ENCODE results near the gene HOXB7. TPM values are rescaled to one million over a fixed set of nuclear protein-coding genes. Genes with fewer than 3 reads are reported as not detected.

Gene HOXB7
- total RNA-seq, 4 donors from 2014 or later = 10.7 to 22.8 (median 19.0) TPM

GRCh38 chr17:48571024-48571818 is 39.6 kb downstream of the HOXB7 start:
- TF ChIP-seq POLR2A (IDR thresholded peaks at IDR 0.05) = no peak
- TF ChIP-seq CTCF (IDR thresholded peaks at IDR 0.05) = no peak
- H3K4me1 ChIP-seq = peaks cover 0 to 54% (median 4%) of the 10 kb centered on the region in 4 donors
- H3K27me3 ChIP-seq = no peaks in the 10 kb centered on the region
- peak overlapping the region in 2 of 4 donors; percentile 20 to 34 for H3K4me3 ChIP-seq
- no peaks in the 10 kb centered on the region for H3K9me3 ChIP-seq
- no peak for DNase-seq
- peaks cover 0 to 16% (median 0%) of the 10 kb centered on the region in 3 donors for H3K36me3 ChIP-seq
- H3K27ac ChIP-seq = peak overlapping the region; percentile 54 to 92 (median 67)

- DNase-seq = peak in 1 of 3 donors; percentile 43
- Histone ChIP-seq H3K4me1 (peaks cover 0 to 55% (median 2%) of the 10 kb centered on the region in 4 donors), H3K27me3 (no peaks in the 10 kb centered on the region), H3K27ac (peak overlapping the region; percentile 54 to 92 (median 67)), H3K36me3 (peaks cover 0 to 12% (median 0%) of the 10 kb centered on the region in 3 donors), H3K4me3 (peak overlapping the region in 2 of 4 donors; percentile 20 to 34), H3K9me3 (no peaks in the 10 kb centered on the region)
- no peak for TF ChIP-seq POLR2A (IDR thresholded peaks at IDR 0.05)
- TF ChIP-seq CTCF (IDR thresholded peaks at IDR 0.05) = no peak
Measured at GRCh38 chr17:48570325-48571023, 40.3 kb downstream of the HOXB7 start.

GRCh38 chr17:48569674-48570324 is 41.0 kb downstream of the HOXB7 start:
- Histone ChIP-seq H3K36me3 (peaks cover 0 to 12% (median 0%) of the 10 kb centered on the region in 3 donors), H3K27ac (peak overlapping the region; percentile 54 to 92 (median 67)), H3K4me1 (peaks cover 0 to 60% (median 2%) of the 10 kb centered on the region in 4 donors), H3K27me3 (no peaks in the 10 kb centered on the region), H3K9me3 (no peaks in the 10 kb centered on the region), H3K4me3 (peak overlapping the region in 1 of 4 donors; percentile 34)
- TF ChIP-seq POLR2A (IDR thresholded peaks at IDR 0.05) = no peak
- peak in 1 of 6 experiments; percentile 8 for TF ChIP-seq CTCF (IDR thresholded peaks at IDR 0.05)
- no peak for DNase-seq

- Histone ChIP-seq H3K27ac (peak overlapping the region in 3 of 4 donors; percentile 55 to 92 (median 79)), H3K27me3 (no peaks in the 10 kb centered on the region), H3K4me3 (peak overlapping the region in 1 of 4 donors; percentile 27), H3K36me3 (peaks cover 0 to 12% (median 0%) of the 10 kb centered on the region in 3 donors), H3K9me3 (no peaks in the 10 kb centered on the region), H3K4me1 (peaks cover 0 to 60% (median 2%) of the 10 kb centered on the region in 4 donors)
- DNase-seq = no peak
- TF ChIP-seq POLR2A (IDR thresholded peaks at IDR 0.05) = no peak
- no peak for TF ChIP-seq CTCF (IDR thresholded peaks at IDR 0.05)
Measured at GRCh38 chr17:48569240-48569582, 41.6 kb downstream of the HOXB7 start.

- DNase-seq = peak in 1 of 3 donors; percentile 48
- TF ChIP-seq CTCF (IDR thresholded peaks at IDR 0.05) = no peak
- TF ChIP-seq POLR2A (IDR thresholded peaks at IDR 0.05) = no peak
- Histone ChIP-seq H3K4me1 (peaks cover 0 to 65% (median 2%) of the 10 kb centered on the region in 4 donors), H3K4me3 (peak overlapping the region in 2 of 4 donors; percentile 3 to 27), H3K36me3 (peaks cover 0 to 12% (median 0%) of the 10 kb centered on the region in 3 donors), H3K9me3 (no peaks in the 10 kb centered on the region), H3K27ac (peak overlapping the region in 3 of 4 donors; percentile 34 to 92 (median 79)), H3K27me3 (no peaks in the 10 kb centered on the region)
Measured at GRCh38 chr17:48568499-48569239, 42.1 kb downstream of the HOXB7 start.

Measured in Peyer's patch (tissue), 4 donors.